ENCODE measurements around the gene PSEN2. TPM values are rescaled to one million over a fixed set of nuclear protein-coding genes. Genes with fewer than 3 reads are reported as not detected.
A peak's percentile ranks its signal among the peaks of the same experiment; 100 is the strongest.

Gene PSEN2
- total and polyA plus RNA-seq, 9 of the 15 experiments (the other 6 are each of a cell fraction or from before 2014, with no cell fraction given), result 2.3 to 21.5 (median 13.7) TPM

GRCh38 chr1:226939438-226940028 lies 69.1 kb downstream of the PSEN2 start (continued):
- TF ChIP-seq, protein P1, sequence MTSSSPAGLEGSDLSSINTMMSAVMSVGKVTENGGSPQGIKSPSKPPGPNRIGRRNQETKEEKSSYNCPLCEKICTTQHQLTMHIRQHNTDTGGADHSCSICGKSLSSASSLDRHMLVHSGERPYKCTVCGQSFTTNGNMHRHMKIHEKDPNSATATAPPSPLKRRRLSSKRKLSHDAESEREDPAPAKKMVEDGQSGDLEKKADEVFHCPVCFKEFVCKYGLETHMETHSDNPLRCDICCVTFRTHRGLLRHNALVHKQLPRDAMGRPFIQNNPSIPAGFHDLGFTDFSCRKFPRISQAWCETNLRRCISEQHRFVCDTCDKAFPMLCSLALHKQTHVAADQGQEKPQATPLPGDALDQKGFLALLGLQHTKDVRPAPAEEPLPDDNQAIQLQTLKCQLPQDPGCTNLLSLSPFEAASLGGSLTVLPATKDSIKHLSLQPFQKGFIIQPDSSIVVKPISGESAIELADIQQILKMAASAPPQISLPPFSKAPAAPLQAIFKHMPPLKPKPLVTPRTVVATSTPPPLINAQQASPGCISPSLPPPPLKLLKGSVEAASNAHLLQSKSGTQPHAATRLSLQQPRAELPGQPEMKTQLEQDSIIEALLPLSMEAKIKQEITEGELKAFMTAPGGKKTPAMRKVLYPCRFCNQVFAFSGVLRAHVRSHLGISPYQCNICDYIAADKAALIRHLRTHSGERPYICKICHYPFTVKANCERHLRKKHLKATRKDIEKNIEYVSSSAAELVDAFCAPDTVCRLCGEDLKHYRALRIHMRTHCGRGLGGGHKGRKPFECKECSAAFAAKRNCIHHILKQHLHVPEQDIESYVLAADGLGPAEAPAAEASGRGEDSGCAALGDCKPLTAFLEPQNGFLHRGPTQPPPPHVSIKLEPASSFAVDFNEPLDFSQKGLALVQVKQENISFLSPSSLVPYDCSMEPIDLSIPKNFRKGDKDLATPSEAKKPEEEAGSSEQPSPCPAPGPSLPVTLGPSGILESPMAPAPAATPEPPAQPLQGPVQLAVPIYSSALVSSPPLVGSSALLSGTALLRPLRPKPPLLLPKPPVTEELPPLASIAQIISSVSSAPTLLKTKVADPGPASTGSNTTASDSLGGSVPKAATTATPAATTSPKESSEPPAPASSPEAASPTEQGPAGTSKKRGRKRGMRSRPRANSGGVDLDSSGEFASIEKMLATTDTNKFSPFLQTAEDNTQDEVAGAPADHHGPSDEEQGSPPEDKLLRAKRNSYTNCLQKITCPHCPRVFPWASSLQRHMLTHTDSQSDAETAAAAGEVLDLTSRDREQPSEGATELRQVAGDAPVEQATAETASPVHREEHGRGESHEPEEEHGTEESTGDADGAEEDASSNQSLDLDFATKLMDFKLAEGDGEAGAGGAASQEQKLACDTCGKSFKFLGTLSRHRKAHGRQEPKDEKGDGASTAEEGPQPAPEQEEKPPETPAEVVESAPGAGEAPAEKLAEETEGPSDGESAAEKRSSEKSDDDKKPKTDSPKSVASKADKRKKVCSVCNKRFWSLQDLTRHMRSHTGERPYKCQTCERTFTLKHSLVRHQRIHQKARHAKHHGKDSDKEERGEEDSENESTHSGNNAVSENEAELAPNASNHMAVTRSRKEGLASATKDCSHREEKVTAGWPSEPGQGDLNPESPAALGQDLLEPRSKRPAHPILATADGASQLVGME (CRISPR knock-in tag; IDR thresholded peaks at IDR 0.05), result peak; percentile 69; the same call in 1 of the 2 replicates
- TF ChIP-seq ZNF512 (tag; IDR thresholded peaks at IDR 0.05), result no peak
- no peak for TF ChIP-seq RBM34 (IDR thresholded peaks at IDR 0.05; ENCODE audit: borderline replicate concordance, insufficient read depth, low read length)
- no peak for TF ChIP-seq HMG20A (CRISPR knock-in tag; conservative IDR thresholded peaks at IDR 0.05)
- no peak for TF ChIP-seq KAT2B (IDR thresholded peaks at IDR 0.05; ENCODE audit: low read depth, low read length)
- no peak for TF ChIP-seq HLTF (IDR thresholded peaks at IDR 0.05)
- TF ChIP-seq CCNT2 (IDR thresholded peaks at IDR 0.05; ENCODE audit: borderline replicate concordance, extremely low read depth, insufficient read length, low read depth, low read length), result peak; percentile 25
- no peak for TF ChIP-seq CREB1 (IDR thresholded peaks at IDR 0.05)
- TF ChIP-seq CREB1 (CRISPR knock-in tag; IDR thresholded peaks at IDR 0.05), result no peak
- no peak for TF ChIP-seq ARID1B (IDR thresholded peaks at IDR 0.05)
- no peak for TF ChIP-seq MTF1 (CRISPR knock-in tag; IDR thresholded peaks at IDR 0.05; ENCODE audit: borderline replicate concordance)
- TF ChIP-seq ZBTB17 (CRISPR knock-in tag; IDR thresholded peaks at IDR 0.05), result peak; percentile 82; the same call in 1 of the 2 replicates
- TF ChIP-seq ELF4 (CRISPR knock-in tag; IDR thresholded peaks at IDR 0.05), result peak; percentile 81
- TF ChIP-seq BCL6 (CRISPR knock-in tag; IDR thresholded peaks at IDR 0.05), result no peak
- TF ChIP-seq MTA1 (IDR thresholded peaks at IDR 0.05; ENCODE audit: borderline replicate concordance), result no peak
- TF ChIP-seq GMEB1 (CRISPR knock-in tag; IDR thresholded peaks at IDR 0.05), result no peak
- TF ChIP-seq SIN3B (IDR thresholded peaks at IDR 0.05; ENCODE audit: low read depth), result no peak
- no peak for TF ChIP-seq ZNF699 (CRISPR knock-in tag; IDR thresholded peaks at IDR 0.05; ENCODE audit: insufficient replicate concordance)
- TF ChIP-seq, protein P2, sequence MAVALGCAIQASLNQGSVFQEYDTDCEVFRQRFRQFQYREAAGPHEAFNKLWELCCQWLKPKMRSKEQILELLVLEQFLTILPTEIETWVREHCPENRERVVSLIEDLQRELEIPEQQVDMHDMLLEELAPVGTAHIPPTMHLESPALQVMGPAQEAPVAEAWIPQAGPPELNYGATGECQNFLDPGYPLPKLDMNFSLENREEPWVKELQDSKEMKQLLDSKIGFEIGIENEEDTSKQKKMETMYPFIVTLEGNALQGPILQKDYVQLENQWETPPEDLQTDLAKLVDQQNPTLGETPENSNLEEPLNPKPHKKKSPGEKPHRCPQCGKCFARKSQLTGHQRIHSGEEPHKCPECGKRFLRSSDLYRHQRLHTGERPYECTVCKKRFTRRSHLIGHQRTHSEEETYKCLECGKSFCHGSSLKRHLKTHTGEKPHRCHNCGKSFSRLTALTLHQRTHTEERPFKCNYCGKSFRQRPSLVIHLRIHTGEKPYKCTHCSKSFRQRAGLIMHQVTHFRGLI (CRISPR knock-in tag; IDR thresholded peaks at IDR 0.05), result no peak
